Right lobe of liver (tissue), 4 donors: ENCODE measurements around the gene CDKN2A.

ENCODE experiments used
- CTCF ChIP-seq, 4 donors: fragments of 200-600 bp in 3 of 4; fragments of 450-650 bp in 1 of 4; IDR thresholded peaks; one replicate each; pipeline versions ENCODE4 v1.5.1 to v1.8.0; 2016 to 2022; ENCODE audit warnings: antibody characterized with exemption in 4 of 4, mild to moderate bottlenecking in 2 of 4
- POLR2A ChIP-seq: fragments of 450-650 bp; IDR thresholded peaks from one replicate; pipeline ENCODE4 v1.6.1; 2017; ENCODE audit warnings: antibody characterized with exemption, mild to moderate bottlenecking
- donor health status: DM: no; HTN: no; CAD: no.
- donor health status: DM: no; HTN: no; CAD: no.
- donor health status: DM: no; HTN: yes; CAD: no.

GRCh38 chr9:22036866-22037626 lies 42.9 kb upstream of the CDKN2A start:
- TF ChIP-seq CTCF (IDR thresholded peaks at IDR 0.05) (no peak), POLR2A (no peak)
